ENCODE results near the gene IRAK1.

The IRAK1 gene

GRCh38 chrX:154019633-154020528 is at the start of gene IRAK1:
Gene IRAK1, minus strand, starts transcription at chrX:154019902. Its CDS starts 90 bp downstream, at chrX:154019812.
- Histone ChIP-seq H2AFZ (ENCODE audit: low read length) (0 out of 2 replicates have a peak within 1 kb of the TSS, but pooled peaks have one; percentile 48), H3K9ac (ENCODE audit: low read length) (peak within 1 kb of the TSS; percentile 89), H3K4me1 (ENCODE audit: low read length) (peaks cover 5% of the 10 kb centered on the region), H3K27me3 (replicated peaks; ENCODE audit: insufficient read depth, low read length) (no peaks in the 10 kb centered on the region), H3K4me2 (ENCODE audit: low read depth, low read length) (peak within 1 kb of the TSS; percentile 80), H3F3A (ENCODE audit: insufficient read depth, low read length) (0 out of 2 replicates have a peak, but pooled peaks cover 3% of the 10 kb centered on the region), H3K36me3 (replicated peaks; ENCODE audit: insufficient read depth, low read length) (no peaks in the 10 kb centered on the region), H3K27ac (ENCODE audit: low read length) (peak within 1 kb of the TSS; percentile 76), H3K4me3 (ENCODE audit: low read length) (peak within 1 kb of the TSS; percentile 83), H4K20me1 (ENCODE audit: insufficient read depth, low read length) (no peaks in the 10 kb centered on the region), H3K9me2 (replicated peaks; ENCODE audit: insufficient read depth, low read length) (no peaks in the 10 kb centered on the region), H3K9me3 (replicated peaks; ENCODE audit: insufficient read depth, low read length) (no peaks in the 10 kb centered on the region), H3K79me2 (ENCODE audit: low read length) (peaks cover 56% of the 10 kb centered on the region)
- TF ChIP-seq EZH2 (optimal IDR thresholded peaks at IDR 0.05; ENCODE audit: low read depth, low read length) (no peak), CTCF (IDR thresholded peaks at IDR 0.05; ENCODE audit: low read length) (no peak), EZH2phosphoT487 (IDR thresholded peaks at IDR 0.05; ENCODE audit: low read length) (no peak)
- peak; percentile 56 for DNase-seq

GRCh38 chrX:154068560-154068959 is 48.9 kb upstream of the IRAK1 start:
- Histone ChIP-seq H3K9ac (ENCODE audit: low read length) (no peak overlapping the region), H3K9me2 (replicated peaks; ENCODE audit: insufficient read depth, low read length) (no peaks in the 10 kb centered on the region), H3K79me2 (ENCODE audit: low read length) (peaks cover 83% of the 10 kb centered on the region), H3K27me3 (replicated peaks; ENCODE audit: insufficient read depth, low read length) (no peaks in the 10 kb centered on the region), H3F3A (ENCODE audit: insufficient read depth, low read length) (no peaks in the 10 kb centered on the region), H3K4me2 (ENCODE audit: low read depth, low read length) (no peak overlapping the region), H3K9me3 (replicated peaks; ENCODE audit: insufficient read depth, low read length) (no peaks in the 10 kb centered on the region), H3K4me3 (ENCODE audit: low read length) (no peak overlapping the region), H3K36me3 (replicated peaks; ENCODE audit: insufficient read depth, low read length) (no peaks in the 10 kb centered on the region), H3K4me1 (ENCODE audit: low read length) (no peaks in the 10 kb centered on the region), H3K27ac (ENCODE audit: low read length) (no peak overlapping the region), H4K20me1 (ENCODE audit: insufficient read depth, low read length) (no peaks in the 10 kb centered on the region), H2AFZ (ENCODE audit: low read length) (no peak overlapping the region)
- no peak for DNase-seq
- TF ChIP-seq EZH2 (optimal IDR thresholded peaks at IDR 0.05; ENCODE audit: low read depth, low read length) (no peak), EZH2phosphoT487 (IDR thresholded peaks at IDR 0.05; ENCODE audit: low read length) (no peak), CTCF (IDR thresholded peaks at IDR 0.05; ENCODE audit: low read length) (no peak)

- no peak overlapping the region for H3K27ac ChIP-seq (ENCODE audit: low read length)
- TF ChIP-seq CTCF (IDR thresholded peaks at IDR 0.05; ENCODE audit: low read length) (no peak), EZH2phosphoT487 (IDR thresholded peaks at IDR 0.05; ENCODE audit: low read length) (no peak), EZH2 (optimal IDR thresholded peaks at IDR 0.05; ENCODE audit: low read depth, low read length) (no peak)
- H3K36me3 ChIP-seq (replicated peaks; ENCODE audit: insufficient read depth, low read length) = no peaks in the 10 kb centered on the region
- no peaks in the 10 kb centered on the region for H3K27me3 ChIP-seq (replicated peaks; ENCODE audit: insufficient read depth, low read length)
- H3K9me2 ChIP-seq (replicated peaks; ENCODE audit: insufficient read depth, low read length) = no peaks in the 10 kb centered on the region
- DNase-seq = no peak
- no peak overlapping the region for H2AFZ ChIP-seq (ENCODE audit: low read length)
- H3K4me2 ChIP-seq (ENCODE audit: low read depth, low read length) = no peak overlapping the region
- H3K4me3 ChIP-seq (ENCODE audit: low read length) = no peak overlapping the region
- H4K20me1 ChIP-seq (ENCODE audit: insufficient read depth, low read length) = no peaks in the 10 kb centered on the region
- H3K9me3 ChIP-seq (replicated peaks; ENCODE audit: insufficient read depth, low read length) = no peaks in the 10 kb centered on the region
- H3K9ac ChIP-seq (ENCODE audit: low read length) = no peak overlapping the region
- H3K79me2 ChIP-seq (ENCODE audit: low read length) = peaks cover 78% of the 10 kb centered on the region
- H3F3A ChIP-seq (ENCODE audit: insufficient read depth, low read length) = no peaks in the 10 kb centered on the region
- H3K4me1 ChIP-seq (ENCODE audit: low read length) = no peaks in the 10 kb centered on the region
Measured at GRCh38 chrX:154064637-154065435, 45.1 kb upstream of the IRAK1 start.

Measured in MM.1S (cell line).